Spleen (tissue), 11 donors: ENCODE results near the gene EXOC6B. TPM values are rescaled to one million over a fixed set of nuclear protein-coding genes. Genes with fewer than 3 reads are reported as not detected.

Experiments
- DNase-seq: peaks from one replicate; pipeline ENCODE4 v3.0.0-alpha.2; 2020
- H3K27ac ChIP-seq, 8 donors: fragments of 200-600 bp; sonication (generic) in 7 of 8; 1 replicate in 4 of 8; 2 replicates in 4 of 8; pipeline versions ENCODE4 v1.5.0 to v1.8.0; 2016 to 2021; ENCODE audit warnings: inconsistent platforms in 4 of 8, mild to moderate bottlenecking in 4 of 8, moderate library complexity in 1 of 8
- H3K27me3 ChIP-seq, 7 donors: fragments of 200-600 bp; sonication (generic) in 6 of 7; replicated peaks in 1 of 7; 1 replicate in 4 of 7; 2 replicates in 3 of 7; pipeline versions ENCODE4 v1.5.0 to v1.8.0; 2016 to 2021; ENCODE audit warnings: inconsistent platforms in 3 of 7, mild to moderate bottlenecking in 1 of 7
- H3K36me3 ChIP-seq, 6 donors: fragments of 200-600 bp; sonication (generic) in 5 of 6; 1 replicate in 4 of 6; 2 replicates in 2 of 6; pipeline versions ENCODE4 v1.5.0 to v1.8.0; 2016 to 2021; ENCODE audit warnings: inconsistent platforms in 2 of 6
- H3K4me1 ChIP-seq, 6 donors: fragments of 200-600 bp; sonication (generic) in 5 of 6; 1 replicate in 3 of 6; 2 replicates in 3 of 6; pipeline versions ENCODE4 v1.5.0 to v1.8.0; 2016 to 2021; ENCODE audit warnings: inconsistent platforms in 3 of 6
- H3K4me3 ChIP-seq, 8 donors: fragments of 200-600 bp; sonication (generic) in 7 of 8; 1 replicate in 4 of 8; 2 replicates in 4 of 8; pipeline versions ENCODE4 v1.5.0 to v1.8.0; 2016 to 2021; ENCODE audit warnings: inconsistent platforms in 4 of 8, mild to moderate bottlenecking in 4 of 8, moderate library complexity in 2 of 8
- H3K9me3 ChIP-seq, 8 donors: fragments of 200-600 bp; sonication (generic) in 7 of 8; 1 replicate in 4 of 8; 2 replicates in 4 of 8; pipeline versions ENCODE4 v1.5.0 to v1.8.0; 2016 to 2021; ENCODE audit warnings: inconsistent platforms in 4 of 8
- POLR2A ChIP-seq, 3 donors: fragments of 450-650 bp; IDR thresholded peaks; one replicate each; pipeline ENCODE4 v1.5.1; 2017; ENCODE audit warnings: antibody characterized with exemption in 3 of 3, mild to moderate bottlenecking in 1 of 3
- POLR2AphosphoS5 ChIP-seq, 3 donors: sonication (generic); formaldehyde crosslinking; IDR thresholded peaks; one replicate each; pipeline ENCODE4 v1.5.1; 2017; ENCODE audit warnings: antibody characterized with exemption in 3 of 3
- WGBS, 5 donors: extraction: QIAGEN DNeasy Blood & Tissue Kit in 3 of 5; methylation state at CpG; one replicate each; pipeline versions ENCODE4 v1.1.5 to v1.1.7; 2013 to 2018; 5-methylcytosine and 5-hydroxymethylcytosine counted together
- intact Hi-C: fragments of 100-400 bp; cut with DNase I; formaldehyde crosslinking; loops from one replicate; pipeline ENCODE4 v1.15.0; 2023; ENCODE audit warnings: low total_unique reads
- polyA plus RNA-seq, 3 donors: library from polyadenylated mRNA; stranded (reverse); fragments of 200-250 nt; gene quantifications; one replicate each; pipeline ENCODE4 v1.2.1, GENCODE V29; 2013
- total RNA-seq, 7 donors: library from RNA; depleted of rRNA in 3 of 7; stranded (reverse); fragments of >200 nt in 3 of 7; fragmentation: NEBNext Ultra II Directional in 4 of 7; extraction: Animal tissue kit (Norgen Biotek cat#: 25700) in 4 of 7; gene quantifications; one replicate each; pipeline versions ENCODE4 v1.1.0 to v1.2.1, GENCODE V29; 2016 to 2021
- TF ChIP-seq, protein P1 (sequence below), 11 experiments: fragments of 200-600 bp in 7 of 11; fragments of 450-650 bp in 4 of 11; sonication (generic) in 4 of 11; IDR thresholded peaks in 8 of 11; conservative IDR thresholded peaks in 3 of 11; 1 replicate in 7 of 11; 2 replicates in 4 of 11; pipeline versions ENCODE4 v1.4.0 to v1.8.0; 2016 to 2021; ENCODE audit warnings: antibody characterized with exemption in 11 of 11, inconsistent platforms in 4 of 11, mild to moderate bottlenecking in 1 of 11
- donor health status: healthy with polysubstance abuse.
- donor health status: DM: no; HTN: no; CAD: no; lungs with moderate emphysema.
- donor health status: DM: no; HTN: no; CAD: no.
- donor health status: Bipolar disorder and iron deficiency.
- donor health status: healthy.
- donor health status: DM: no; HTN: no; CAD: no.
- donor health status: DM: yes; HTN: yes; CAD: no.

The EXOC6B gene
- total and polyA plus RNA-seq, 10 donors, result 1.0 to 27.9 (median 18.0) TPM

DNA sequence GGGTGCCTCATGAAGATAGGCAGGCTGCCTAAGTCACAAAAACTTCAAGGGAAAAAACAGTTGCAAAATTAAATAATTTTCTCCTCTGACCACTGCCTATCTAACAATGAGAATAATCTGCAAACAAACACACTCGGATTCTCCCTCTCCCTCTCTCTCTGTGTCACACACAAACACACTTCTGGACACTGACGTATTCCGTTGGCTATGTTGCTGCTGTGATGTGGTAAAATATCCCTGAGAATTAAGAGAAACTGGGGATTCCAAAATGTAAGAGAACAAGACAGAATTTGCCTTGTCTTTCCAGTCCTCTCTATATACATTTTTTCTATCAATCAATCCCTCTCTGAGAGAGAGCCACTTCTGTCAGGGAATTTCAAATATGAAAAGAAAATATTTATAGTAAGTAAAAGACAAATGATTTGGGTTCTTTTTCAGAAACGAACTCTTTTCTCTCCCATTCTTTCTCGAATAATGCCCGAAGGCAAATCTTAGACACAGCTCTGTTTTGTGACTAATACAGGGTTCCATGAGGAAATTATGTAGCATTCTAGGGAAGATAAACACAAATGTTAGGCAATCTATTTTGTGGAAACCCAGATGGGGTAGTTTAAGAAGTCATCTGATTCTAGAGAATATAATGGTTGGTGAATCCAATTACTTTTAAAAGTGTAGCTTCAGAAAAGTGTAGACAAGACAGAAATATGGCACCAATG is 367.9 kb downstream of the EXOC6B start:
- Histone ChIP-seq H3K4me3 (no peak overlapping the region), H3K36me3 (peaks cover 0 to 15% (median 2%) of the 10 kb centered on the region in 6 donors), H3K27me3 (no peaks in the 10 kb centered on the region), H3K9me3 (peaks cover 0 to 24% (median 20%) of the 10 kb centered on the region in 8 donors), H3K27ac (no peak overlapping the region), H3K4me1 (no peaks in the 10 kb centered on the region)
- TF ChIP-seq POLR2A (IDR thresholded peaks at IDR 0.05) (no peak), POLR2AphosphoS5 (IDR thresholded peaks at IDR 0.05) (no peak)
- TF ChIP-seq, protein P1, sequence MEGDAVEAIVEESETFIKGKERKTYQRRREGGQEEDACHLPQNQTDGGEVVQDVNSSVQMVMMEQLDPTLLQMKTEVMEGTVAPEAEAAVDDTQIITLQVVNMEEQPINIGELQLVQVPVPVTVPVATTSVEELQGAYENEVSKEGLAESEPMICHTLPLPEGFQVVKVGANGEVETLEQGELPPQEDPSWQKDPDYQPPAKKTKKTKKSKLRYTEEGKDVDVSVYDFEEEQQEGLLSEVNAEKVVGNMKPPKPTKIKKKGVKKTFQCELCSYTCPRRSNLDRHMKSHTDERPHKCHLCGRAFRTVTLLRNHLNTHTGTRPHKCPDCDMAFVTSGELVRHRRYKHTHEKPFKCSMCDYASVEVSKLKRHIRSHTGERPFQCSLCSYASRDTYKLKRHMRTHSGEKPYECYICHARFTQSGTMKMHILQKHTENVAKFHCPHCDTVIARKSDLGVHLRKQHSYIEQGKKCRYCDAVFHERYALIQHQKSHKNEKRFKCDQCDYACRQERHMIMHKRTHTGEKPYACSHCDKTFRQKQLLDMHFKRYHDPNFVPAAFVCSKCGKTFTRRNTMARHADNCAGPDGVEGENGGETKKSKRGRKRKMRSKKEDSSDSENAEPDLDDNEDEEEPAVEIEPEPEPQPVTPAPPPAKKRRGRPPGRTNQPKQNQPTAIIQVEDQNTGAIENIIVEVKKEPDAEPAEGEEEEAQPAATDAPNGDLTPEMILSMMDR (IDR thresholded peaks at IDR 0.05 in 8 of 11, conservative IDR thresholded peaks at IDR 0.05 in 3 of 11), result no peak
- intact Hi-C loops, result no loop called here
- WGBS, 5 donors, result 87 to 95% (median 90%) methylated on average over 6 of the region's 6 CpGs
- DNase-seq, result no peak

- Histone ChIP-seq H3K27ac (no peak overlapping the region), H3K4me1 (no peaks in the 10 kb centered on the region), H3K4me3 (no peak overlapping the region), H3K9me3 (no peaks in the 10 kb centered on the region), H3K27me3 (no peaks in the 10 kb centered on the region), H3K36me3 (no peaks in the 10 kb centered on the region)
- DNase-seq, result no peak
- 94 to 96% (median 96%) methylated on average over 4 of the region's 4 CpGs for WGBS, 5 donors
- intact Hi-C loops, result no loop called here
- TF ChIP-seq, protein P1 (IDR thresholded peaks at IDR 0.05 in 8 of 11, conservative IDR thresholded peaks at IDR 0.05 in 3 of 11), result no peak
- no peak for TF ChIP-seq POLR2AphosphoS5 (IDR thresholded peaks at IDR 0.05)
- no peak for TF ChIP-seq POLR2A (IDR thresholded peaks at IDR 0.05)
These were observed 371.6 kb downstream of the EXOC6B start for GRCh38 chr2:72454189-72454588.

DNA sequence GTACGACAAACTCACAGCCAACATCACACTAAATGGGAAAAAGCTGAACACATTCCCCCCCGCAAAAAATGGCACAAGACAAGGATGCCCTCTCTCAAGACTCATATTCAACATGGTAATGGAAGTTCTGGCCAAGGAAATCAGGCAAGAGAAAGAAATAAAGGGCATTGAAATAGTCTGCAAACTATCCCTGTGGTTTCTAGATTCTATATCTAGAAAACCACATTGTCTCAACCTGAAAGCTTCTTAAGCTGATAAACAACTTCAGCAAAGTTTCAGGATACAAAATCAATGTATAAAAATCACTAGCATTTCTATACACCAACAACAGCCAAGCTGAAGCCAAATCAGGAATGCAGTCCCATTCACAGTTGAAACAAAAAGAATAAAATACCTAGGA is 383.6 kb downstream of the EXOC6B start:
- intact Hi-C loops, result no loop called here
- H3K4me3 ChIP-seq, result no peak overlapping the region
- no peak overlapping the region for H3K27ac ChIP-seq

DNA sequence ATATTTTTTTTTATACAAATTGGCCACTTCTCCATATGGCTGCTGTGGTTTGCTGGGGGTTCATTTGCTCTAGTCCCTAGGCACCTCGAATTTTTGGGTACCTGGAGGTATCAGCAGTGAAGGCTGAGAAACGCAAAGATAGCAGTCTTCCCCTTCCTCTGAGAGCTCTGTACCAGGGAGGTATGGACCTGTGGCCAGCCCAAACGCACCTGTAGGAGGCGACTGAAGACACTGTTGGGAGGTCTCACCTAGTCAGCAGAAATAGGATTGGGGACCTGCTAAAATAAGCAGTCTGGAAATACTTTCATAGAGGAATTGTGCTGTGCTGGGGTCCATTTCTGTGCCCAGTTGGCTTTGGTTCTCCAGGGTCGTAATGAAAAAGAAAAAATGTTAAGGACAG is 385.9 kb downstream of the EXOC6B start:
- H3K4me1 ChIP-seq, result no peaks in the 10 kb centered on the region
- no peak for TF ChIP-seq POLR2AphosphoS5 (IDR thresholded peaks at IDR 0.05)
- TF ChIP-seq POLR2A (IDR thresholded peaks at IDR 0.05), result no peak
- TF ChIP-seq, protein P1 (IDR thresholded peaks at IDR 0.05 in 8 of 11, conservative IDR thresholded peaks at IDR 0.05 in 3 of 11), result no peak
- 80 to 92% (median 86%) methylated on average over 5 of the region's 5 CpGs for WGBS, 5 donors
- no peak for DNase-seq
- intact Hi-C loops, result no loop called here
- H3K4me3 ChIP-seq, result no peak overlapping the region
- no peak overlapping the region for H3K27ac ChIP-seq
- no peaks in the 10 kb centered on the region for H3K27me3 ChIP-seq
- H3K9me3 ChIP-seq, result peaks cover 0 to 35% (median 17%) of the 10 kb centered on the region in 8 donors
- H3K36me3 ChIP-seq, result peaks cover 0 to 8% (median 0%) of the 10 kb centered on the region in 6 donors

More for the DNA sequence above, 383.6 kb downstream of the EXOC6B start:
- WGBS, 5 donors, result 88 to 95% (median 92%) methylated on average over 2 of the region's 2 CpGs
- H3K36me3 ChIP-seq, result peaks cover 0 to 5% (median 0%) of the 10 kb centered on the region in 6 donors
- no peak for DNase-seq
- H3K9me3 ChIP-seq, result peaks cover 0 to 35% (median 21%) of the 10 kb centered on the region in 8 donors
- no peak for TF ChIP-seq POLR2A (IDR thresholded peaks at IDR 0.05)
- no peak for TF ChIP-seq POLR2AphosphoS5 (IDR thresholded peaks at IDR 0.05)
- TF ChIP-seq, protein P1 (IDR thresholded peaks at IDR 0.05 in 8 of 11, conservative IDR thresholded peaks at IDR 0.05 in 3 of 11), result no peak
- no peaks in the 10 kb centered on the region for H3K4me1 ChIP-seq
- H3K27me3 ChIP-seq, result no peaks in the 10 kb centered on the region
